IPS DF 4.7 (cell line): ENCODE results near the gene LGMN.

Experiments used
- DNase-seq: peaks from one replicate; pipeline ENCODE4 v3.0.0-alpha.2; 2013; ENCODE audit warnings: low spot score; ENCODE audit errors: extremely low read depth

The LGMN gene

DNA sequence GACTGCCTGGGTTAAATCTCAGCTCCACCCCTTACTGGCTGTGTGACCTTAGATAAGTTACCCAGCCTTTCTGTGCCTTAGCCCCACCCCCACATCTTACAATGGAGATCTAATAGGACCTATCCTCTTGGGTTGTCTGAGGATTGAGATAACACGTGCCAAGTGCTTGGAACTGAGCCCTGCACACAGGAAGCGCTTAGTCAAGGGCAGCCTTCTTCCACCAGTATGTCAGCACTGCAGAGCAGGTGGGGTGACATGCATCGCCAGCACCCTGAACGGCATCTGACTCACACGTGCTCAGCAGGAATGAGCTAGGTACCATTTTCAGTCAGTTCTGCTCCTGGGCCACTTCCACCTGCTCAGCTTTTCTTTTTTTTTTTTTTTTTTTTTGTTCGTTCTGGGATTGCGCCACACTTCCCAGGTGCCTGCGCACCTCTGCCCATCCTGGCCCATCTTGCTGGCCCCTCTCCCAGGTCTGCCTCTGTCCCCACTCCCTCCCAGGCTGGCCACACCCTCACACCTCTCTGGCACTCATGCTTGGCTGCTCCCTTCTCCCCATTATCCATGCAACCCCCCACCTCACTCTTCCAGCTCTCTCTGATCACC, 19.6 kb downstream of the LGMN start:
- no peak for DNase-seq

DNA sequence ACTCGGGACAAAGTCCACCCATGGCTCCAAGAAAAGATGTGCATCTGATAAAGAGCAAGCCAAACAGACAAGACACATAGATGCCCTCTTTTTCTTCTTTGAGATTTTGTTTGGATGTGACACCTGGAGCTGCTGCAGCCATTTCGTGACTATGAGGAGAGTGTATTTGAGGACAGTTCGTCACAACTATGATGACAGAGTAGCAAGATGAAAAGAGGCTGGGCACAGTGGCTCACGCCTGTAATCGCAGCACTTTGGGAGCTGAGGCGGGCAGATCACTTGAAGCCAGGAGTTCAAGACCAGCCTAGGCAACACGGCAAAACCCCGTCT, 21.5 kb downstream of the LGMN start:
- DNase-seq = no peak

DNA sequence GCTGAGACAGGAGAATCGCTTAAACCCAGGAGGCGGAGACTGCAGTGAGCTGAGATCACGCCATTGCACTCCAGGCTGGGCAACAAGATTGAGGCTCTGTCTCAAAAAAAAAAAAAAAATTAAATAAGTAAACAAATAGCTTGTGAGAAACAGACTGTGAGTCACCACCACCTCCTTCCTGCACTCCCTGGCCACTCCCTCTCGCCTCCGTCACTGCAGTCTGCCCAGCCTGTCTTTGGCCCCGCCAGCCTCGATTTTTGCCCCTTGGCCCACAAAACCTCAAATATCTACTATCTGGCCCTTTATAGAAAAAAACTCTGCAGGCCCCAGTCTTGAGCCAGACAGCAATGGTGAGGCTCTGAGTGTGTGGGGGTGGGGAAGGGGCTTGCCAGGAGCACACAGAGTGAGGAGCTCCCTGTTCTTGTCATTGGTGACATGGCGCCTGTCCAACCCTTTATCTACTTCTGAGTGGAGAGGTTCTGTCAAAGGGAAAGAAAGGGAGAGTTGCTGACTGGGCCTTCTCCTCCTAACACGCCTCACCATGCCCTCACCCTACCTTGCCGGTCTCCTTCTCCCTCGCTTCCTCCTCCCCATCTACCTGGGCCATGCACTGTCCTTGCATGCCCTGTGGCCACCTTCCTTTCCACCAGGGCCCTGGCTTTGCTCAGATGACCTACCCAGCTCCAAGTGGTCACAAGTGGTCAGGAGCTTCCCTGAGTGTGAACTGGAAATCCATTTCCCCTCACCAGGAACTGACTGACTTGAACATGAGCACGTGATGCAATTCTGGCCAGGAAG, 22.1 kb downstream of the LGMN start:
- no peak for DNase-seq

DNA sequence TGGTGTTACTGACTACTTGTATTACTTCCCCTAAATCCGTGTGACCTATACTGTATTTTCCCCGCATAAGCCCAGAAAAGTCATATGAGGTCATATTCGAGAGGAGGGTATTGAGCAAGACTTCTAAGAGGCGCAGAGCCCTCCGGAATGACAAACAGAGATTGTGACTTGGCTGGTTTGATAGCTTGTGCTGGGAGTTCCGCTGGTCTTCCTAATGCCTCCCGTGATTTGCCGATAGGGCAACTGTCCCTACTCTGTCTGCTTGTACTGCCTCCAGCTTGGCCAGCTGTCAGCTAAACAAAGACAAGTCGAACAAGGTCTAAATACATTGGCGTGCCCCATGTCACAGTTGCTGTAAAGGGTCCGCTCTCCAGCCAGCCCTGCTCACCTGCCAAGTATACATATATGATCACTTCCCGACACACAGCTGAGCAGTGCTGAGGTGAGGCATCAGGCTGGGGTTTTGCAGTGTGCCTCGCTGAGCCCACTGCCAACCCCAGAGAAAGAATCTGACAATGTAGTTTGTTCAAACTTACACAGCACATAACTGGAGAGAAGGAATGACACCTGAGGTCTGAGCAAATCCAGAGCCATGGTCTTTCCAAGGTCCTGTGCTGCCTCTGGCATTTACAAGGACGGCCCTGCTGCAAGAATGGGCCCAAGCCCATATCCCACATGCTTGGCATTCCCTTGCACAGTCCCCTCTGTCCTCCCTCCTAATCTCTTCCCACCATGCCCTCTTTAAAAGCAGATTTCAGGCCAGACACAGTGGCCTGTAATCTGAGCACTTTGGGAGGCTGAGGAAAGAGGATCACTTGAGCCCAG, 23.7 kb downstream of the LGMN start:
- no peak for DNase-seq

DNA sequence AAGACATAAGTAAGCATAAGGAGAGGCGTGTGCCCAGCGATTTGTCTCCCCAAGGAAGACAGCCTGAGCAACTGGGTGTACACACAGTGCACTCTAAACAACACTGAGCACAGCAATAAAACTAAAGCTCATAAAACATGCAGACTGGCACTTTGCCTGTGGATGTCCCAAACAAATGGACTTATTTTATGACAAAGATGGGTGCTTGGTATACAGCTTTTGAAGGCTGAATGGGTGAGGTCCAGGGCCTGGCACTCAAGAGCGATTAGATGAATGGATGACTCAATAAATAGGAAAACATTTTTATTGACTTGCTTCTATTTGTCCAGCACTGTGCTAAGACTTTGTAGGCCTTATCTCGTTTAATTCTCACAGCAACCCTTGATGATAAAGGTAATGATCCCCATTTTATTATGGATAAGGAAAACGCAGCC, 28.5 kb downstream of the LGMN start:
- no peak for DNase-seq

DNA sequence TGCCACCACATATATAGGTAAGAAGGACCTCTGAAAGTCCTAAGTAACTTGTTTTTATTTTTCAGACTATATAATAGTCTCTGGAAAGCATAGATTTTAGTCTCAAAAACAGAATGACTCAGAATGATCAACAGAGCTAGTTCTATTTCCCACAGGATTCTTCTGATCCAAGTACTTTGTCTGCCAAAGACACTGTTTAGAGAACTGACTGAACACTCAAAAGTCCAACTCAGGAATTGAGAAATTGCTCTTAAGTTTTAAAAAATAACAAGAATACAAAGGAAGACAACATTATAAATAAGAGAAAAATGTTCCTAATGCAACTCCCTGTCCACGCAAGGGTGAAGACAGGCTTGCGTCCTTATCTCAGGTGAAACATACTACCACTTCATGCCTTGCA, 29.0 kb downstream of the LGMN start:
- no peak for DNase-seq

DNA sequence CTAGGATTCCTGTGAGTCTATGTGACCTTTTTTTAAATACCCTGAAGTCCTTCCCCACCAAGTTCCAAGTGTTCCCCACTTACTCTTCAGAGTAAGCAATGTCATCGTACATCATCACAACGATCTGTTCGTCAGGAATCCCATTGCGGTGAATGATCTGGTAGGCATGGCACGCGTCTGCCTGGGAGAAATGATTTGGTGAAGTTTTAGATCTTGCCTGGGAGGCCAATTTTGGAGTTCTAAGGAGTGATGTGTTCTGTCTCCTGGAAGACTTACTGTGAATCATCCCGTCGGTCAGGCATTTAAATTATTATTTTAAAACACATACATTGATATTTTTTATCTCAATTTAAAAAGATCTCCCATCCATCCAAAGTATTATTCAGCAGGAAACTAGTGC, 29.8 kb downstream of the LGMN start:
- no peak for DNase-seq

DNA sequence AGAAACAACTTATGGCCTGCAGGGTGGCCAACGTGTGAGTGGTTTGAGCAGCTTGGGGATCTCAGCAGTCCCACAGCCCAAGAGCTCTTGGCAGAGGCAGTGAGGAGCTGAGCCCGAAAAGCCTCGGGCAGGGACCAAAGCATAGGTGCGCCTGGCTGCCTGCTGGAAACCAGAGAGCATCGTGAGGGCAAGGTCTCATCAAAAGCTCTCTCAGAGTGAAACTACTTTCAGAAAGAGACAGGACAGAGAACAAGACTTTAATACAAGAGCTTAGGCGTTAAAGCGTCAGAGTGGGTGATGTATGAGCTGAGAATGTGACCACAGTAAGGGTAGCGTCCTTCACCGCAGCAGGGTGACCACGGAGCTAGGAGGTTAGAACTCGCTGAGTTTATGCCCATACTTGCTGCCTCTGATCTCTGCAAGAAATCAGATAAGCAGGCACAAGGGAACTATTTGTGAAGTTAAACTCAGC, 30.8 kb downstream of the LGMN start:
- no peak for DNase-seq

DNA sequence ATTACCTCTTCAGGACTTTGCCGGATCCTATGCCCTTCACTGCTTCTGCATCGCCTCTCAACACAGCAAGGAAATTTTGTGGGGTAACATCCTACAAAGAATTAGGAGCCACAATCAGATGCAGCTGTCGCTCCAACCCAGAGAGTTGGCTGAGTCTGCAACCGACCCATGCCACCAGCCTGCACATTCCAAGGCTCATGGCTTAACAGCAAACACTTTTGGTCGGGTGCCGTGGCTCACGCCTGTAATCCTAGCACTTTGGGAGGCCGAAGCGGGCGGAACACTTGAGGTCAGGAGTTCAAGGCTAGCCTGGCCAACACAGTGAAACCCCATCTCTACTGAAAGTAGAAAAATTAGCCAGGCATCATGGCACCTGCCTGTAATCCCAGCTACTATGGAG, 32.3 kb downstream of the LGMN start:
- no peak for DNase-seq

DNA sequence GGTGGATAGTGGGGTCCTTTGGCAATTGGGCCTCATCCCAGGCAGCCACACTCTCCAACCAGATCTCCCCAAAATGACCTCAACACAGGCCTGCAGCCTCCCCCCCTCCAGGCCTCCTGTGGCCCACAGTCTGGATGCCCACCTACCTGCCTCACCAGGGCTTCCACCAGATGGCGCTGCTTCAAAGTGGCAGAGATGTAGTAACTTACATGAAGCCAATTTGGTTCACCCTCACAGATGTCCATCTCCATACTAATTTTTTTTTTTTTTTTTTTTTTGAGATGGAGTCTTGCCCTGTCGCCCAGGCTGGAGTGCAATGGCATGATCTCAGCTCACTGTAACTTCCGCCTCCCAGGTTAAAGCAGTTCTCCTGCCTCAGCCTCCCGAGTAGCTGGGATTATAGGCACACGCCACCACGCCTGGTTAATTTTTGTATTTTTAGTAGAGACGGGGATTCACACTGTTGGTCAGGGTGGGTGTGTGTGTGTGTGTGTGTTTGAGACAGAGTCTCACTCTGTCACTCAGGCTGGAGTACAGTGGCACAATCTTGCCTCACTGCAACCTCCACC, 33.6 kb downstream of the LGMN start:
- DNase-seq = peak; percentile 25

DNA sequence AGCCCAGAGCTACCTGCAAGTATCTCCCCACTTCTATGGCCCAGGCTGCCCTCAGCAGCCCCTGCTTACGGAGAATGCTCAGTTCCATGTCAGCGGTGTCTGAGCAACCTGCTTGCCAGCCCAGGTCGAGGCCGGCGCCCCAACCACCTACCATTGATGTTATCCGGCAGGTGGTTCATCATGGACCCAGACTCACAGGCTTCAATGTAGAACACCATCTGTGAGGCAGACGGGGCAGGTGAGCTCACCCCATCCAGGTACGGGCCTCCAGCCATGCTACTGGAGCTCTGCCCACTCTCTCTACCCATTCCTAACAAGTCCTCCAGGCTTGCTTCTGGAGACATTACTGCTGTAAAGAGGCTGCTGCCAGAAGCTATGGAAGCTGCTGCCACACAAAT, 35.8 kb downstream of the LGMN start:
- DNase-seq = no peak

DNA sequence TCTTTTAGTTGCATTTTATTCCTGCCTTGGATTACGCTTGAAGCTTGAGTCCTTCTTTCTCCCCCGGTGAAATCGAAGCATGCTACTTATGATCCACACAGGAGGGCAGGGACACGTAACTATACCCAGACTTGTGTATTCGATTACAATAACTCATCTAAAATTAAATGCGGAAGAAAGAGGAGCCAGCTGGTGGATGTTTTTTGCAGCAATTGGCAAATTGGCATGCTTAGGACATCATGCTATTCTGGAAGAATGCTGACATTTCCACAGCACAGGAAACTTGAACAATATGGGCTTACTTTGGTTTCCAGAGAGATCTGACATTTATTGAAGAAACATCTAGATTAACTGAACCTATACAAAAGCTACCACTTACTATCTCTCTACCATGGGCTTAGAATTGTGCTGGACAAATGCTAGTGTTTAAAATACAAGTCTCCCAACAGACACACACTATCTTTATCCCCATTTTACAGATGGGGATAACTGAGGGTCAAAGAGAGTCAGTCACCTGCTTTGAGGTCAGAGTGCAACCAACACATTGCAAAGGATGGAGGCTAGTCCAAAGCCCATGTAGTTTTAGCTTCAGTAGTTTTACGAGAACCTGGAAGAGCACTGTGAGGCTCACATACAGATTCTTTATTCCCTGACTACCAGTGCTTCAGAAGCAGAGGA, 36.3 kb downstream of the LGMN start:
- DNase-seq = no peak

DNA sequence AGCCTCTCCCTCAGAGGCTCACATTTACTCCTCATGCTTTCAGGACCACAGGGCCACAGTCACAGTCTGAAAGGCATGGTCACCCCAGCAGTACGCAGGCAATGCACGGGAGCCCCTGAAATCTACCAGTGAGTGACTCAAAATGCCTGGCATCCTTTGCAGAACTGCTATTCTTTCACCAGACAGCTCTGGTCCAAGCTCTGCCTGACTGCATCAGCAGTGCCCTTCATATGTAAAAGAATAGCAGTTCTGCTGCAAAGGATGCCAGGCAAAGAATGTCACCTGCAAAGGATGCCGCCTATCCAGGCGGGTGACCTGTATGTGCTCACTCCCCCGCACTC, 38.5 kb downstream of the LGMN start:
- DNase-seq = no peak

DNA sequence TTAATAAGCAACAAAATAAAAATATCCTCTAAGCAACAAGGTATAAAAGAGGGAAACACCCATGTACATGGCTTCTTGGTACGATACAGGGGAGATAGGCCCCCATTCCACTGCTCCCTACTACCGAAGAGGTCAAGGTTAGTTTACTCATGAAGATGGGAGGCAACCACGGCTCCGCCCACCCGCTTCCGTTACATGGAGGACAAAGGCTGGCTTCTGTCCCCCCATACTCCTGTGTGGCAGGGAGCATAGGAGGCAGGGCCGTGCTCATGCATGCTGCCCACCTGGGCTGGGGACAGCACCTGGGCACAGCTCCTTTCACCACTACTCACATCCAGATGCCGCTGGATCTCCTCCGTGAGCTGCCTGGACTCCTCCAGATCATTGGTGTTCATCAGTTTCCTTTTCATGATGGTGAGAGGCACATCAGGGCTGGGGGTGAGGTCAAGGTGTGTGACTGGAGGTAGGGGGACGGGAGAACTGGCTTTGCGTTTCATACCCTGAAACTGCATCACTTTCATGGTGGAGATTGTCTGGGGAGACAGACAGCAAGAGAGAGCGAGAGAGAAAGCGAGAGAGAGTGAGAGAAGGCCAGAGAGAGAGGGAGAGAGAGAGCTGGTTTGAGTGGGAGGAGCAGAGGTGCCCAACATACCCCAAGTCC, 39.0 kb downstream of the LGMN start:
- DNase-seq = no peak

DNA sequence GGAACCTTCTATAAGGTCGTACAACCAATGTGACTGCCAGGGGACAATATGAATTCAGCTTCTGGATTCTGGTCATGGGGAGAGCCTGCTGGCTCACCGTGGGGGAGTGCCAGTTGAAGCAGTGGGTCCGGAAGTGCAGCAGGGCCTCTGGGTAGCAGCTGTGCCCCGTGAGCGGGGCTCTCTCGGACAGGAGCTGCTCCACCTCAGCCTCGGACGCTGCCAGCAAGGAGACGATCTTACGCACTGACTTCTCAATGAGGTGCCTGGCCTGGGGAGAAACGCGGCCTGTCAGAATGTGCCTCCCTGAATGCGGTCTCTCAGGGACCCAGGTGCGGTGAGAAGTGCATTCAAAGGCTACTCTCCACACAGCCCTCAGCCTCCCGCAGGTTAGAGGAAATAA, 42.0 kb downstream of the LGMN start:
- DNase-seq = no peak

DNA sequence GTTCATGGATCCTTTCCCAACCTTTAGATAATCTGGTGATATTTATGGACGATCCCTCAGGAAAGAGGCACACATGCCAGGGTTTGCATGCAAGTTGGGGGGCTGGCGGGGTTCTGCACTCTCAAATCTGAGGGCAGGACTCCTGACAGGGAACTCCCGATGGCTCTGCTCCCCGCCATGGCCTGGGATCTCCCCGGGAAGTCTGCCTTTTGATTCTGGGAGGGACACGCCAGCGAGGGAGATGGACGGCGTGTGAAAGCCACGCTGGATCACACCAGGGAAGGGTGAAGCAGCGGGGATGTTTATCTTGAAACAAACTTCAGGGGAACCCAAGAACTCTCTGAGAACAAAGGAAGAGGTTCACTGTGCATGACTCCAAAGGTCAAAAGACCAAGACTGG, 43.6 kb downstream of the LGMN start:
- DNase-seq = no peak

DNA sequence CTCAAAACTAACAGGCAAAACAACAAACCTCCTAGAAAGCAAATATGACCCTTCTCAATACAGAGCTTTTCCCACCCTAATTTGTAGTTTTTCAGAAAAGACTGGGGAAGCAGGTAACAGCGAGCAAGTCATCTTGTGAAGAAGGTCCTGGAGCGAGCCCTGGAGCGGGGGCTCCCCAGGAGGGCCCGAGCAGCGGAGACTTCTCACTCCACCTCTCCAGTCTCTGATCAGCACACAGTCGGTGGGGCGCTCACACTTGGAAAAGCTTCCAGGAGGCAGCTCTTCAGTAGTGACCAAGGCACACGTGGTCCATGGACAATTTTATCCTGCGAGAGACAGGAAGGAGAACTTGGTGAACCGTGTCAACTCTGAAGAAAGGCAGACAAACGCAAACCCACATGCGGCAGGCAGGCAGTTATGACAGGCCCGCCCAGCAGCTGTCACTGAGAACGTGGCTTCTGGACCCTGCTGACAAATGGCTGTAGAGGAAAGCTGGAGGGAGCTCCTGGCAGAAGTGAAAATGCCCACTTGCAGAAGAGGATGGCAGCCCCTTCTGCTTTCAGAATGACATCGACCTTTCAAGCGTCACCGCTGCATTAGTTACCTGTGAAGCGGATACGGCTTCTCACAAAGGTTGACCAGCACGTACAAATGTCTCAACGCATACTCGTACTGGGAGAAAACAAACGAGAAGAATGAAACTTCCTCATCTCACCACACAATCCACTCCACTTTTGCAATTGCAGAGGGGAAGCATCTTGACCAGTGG, 44.2 kb downstream of the LGMN start:
- no peak for DNase-seq

DNA sequence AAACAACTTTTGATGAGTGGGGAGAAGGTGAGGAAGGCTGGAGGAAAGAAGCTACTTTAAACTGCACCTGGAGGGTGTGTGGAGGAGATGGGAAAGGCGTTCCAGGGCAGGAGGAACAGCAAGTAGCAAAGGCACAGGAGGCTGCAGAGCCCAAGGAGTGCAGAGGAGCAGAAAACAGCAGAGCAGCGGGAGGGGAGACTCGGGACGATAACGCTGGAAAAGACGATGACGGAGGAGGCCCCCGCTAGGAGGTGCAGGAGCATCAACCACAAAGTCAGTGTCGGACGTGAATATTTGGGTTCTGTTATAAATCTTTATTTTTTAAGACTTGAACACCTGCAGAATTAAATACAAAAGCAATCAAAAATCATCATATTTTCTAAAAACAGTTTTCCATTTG, 44.9 kb downstream of the LGMN start:
- DNase-seq = no peak

DNA sequence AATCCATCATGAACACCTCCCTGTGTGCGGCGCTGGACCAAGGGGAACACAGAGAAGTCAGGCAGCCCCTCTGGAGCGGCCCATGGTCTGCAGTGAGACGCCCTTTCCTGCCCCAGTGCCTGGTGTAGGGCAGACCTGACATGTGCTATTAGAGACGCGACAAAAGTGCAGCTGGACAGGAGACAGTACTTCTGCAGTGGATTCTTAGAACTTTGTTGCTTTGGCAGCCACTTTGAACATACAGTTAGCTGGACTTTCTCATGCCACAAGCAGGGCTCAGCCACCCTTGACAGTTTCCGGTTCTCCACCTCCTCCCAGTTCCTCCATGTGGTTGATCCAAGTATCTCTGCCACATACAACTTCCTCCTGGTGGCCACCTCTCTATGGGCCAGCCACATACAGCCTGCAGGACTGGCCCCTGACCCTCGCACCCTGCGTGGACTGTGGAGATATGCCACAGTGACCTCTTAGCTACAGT, 45.9 kb downstream of the LGMN start:
- DNase-seq = no peak

DNA sequence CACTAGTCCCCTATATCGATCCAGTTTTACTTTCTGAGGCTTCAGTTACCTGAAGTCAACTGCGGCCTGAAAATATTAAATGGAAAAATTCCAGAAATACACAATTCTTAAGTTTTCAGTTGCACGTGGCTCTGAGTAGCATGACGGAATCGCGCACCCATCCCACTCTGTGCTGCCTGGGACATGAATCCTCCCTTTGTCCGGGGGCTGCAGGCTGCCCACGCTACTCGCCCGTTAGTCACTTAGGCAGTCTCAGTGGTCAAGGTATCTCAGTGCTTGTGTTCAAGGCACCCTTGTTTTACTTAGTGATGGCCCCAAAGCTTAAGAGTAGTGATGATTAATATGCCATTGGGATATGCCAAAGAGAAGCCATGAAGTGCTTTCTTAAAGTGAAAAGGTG, 46.6 kb downstream of the LGMN start:
- no peak for DNase-seq
